GM19099 (cell line): ENCODE measurements around the gene MYLK.

Source experiments
- POLR2A ChIP-seq: IDR thresholded peaks from 3 replicates; pipeline ENCODE4 v1.6.1; 2011; ENCODE audit warnings: low read depth; ENCODE audit not compliant: insufficient read length; ENCODE audit errors: extremely low read depth

The MYLK gene

DNA sequence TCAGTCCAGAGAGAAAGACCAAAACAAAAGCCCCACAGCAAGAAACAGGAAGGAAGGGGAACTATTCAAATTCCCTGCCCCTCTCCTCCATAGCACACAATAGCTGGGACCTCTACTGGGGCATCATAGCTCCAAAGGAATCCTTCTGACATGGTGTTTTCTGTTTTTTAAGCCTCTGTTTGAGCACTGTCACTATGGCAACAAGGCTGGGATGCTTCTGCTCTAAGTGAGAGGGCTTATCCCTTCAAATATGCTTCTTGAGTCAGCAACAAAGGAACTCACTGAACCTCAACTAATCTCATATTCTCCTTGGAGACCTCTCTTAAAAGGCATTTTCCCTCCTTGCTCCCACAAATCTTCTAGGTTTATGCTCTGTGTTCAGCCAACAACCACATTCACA, 40.5 kb downstream of the MYLK start:
- no peak for TF ChIP-seq POLR2A

DNA sequence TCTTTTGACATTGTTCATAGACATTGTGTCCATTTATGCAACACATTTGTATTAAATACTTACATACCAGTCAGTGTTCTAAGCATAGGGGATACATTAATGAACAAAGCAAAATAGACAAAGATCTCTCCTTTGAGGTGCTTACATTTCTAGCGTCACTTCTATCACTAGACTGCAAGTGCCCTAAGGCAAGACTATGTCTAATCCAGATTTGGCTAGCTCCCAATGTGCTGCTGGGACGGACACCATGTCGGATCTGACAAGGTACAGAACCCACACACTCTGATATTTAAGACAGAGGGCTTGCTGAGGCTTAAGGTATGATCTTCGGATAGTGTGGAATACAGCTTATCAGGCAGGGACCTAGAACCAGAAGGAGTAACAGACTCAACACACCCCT, 41.4 kb downstream of the MYLK start:
- no peak for TF ChIP-seq POLR2A

DNA sequence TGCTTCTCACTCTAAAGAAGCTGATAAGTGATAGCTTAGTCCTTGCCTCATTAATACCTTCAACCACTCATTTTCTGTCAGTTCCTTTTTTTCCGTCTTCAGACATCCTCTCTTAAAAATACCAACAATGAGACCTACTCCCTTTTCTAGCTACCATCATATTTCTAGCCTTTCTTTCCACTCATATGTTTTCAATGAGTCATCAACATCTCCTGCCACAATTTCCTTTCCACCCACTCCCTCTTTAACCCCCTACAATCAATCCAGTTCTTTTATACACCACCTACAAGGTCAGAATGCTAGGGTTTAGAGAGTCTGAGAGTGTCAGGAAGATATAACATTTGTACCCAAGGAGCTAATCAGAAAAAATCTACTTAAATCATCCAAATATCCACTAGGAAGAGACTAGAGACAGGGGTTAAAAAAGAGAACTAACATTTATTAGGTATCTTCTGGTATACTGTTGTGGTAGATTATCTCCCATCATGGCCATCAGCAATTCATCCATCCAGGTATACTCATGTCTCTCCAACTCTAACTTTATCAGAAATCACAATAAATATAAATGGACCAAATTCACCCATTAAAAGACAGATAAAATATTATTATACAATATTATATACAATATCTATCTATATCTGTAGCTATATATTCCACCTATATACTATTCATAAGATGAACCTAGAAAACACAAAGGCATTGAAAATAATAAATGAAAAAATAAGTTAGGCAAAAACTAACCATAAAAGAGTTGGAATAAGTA, 42.5 kb downstream of the MYLK start:
- TF ChIP-seq POLR2A, result no peak

DNA sequence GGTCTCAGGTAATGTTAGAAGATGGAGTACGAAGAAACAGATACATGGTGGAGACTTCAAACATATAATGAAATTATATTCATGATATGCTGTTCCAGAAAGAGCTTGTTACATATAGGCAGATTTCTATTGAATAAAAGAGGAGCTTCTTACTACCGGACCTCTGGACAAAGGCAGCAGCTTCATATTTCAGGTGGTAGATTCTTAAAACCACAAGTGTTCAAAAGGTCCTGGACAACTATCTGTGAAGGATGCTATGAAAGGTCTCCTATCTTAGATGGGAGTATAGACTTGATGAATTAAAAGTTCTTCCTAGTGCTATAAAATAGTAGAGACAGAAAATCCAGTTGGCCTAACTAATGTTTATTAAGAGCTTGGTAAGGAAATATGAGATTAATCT, 43.2 kb downstream of the MYLK start:
- TF ChIP-seq POLR2A, result no peak

DNA sequence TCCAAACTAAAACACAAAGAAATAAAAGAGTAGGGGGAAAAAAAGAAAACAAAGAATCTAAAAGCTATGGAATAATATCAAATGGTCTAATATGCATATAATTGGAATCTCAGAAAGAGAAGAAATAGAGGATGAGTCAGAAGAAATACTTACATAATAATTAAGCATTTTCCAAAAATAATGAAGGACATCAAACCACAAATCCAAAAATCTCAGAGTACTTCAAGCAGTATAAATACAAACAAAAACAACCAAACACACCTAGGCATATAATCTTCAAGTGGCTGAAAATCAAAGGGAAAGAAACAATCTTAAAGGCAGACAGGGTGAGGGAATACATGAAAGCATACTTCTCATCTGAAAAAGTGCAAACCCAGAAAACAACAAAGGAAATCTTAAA, 46.3 kb downstream of the MYLK start:
- no peak for TF ChIP-seq POLR2A

DNA sequence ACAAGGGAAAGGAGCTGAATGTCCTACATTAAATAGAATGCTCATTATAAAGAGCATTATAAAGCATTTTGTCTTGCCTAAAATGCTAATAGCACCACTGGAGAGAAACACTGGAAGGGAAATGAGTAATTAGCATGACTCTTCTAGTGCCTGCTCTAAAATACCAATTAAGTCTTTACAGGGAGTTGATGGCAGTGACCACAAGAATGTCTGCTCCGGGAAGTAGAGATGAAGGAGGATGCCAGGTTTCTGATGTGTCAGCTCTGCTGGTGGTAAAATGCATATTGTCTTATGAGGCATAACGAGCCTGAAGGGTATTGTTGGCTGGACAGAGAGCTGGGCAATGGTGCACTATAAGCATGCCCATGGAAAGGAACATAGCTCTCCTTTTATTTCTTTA, 49.5 kb downstream of the MYLK start:
- TF ChIP-seq POLR2A, result no peak

DNA sequence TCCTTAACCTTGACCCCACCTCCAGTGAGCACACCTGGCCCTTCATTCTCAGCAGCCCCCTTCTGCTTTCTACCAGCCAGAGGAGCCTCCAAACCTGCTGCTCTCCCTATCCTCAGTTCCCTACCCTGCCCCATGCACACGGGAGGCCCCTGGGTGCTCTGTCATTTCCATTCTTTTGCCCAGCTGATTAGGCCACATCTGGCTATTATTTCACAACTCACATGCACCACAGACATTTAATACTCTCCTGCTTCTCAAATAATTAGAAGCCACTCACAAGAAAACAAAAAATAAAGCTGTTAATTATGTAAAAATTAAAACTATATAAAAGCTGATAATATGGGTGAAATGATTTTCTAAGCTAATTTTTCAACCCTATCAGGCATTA, 50.7 kb downstream of the MYLK start:
- no peak for TF ChIP-seq POLR2A

DNA sequence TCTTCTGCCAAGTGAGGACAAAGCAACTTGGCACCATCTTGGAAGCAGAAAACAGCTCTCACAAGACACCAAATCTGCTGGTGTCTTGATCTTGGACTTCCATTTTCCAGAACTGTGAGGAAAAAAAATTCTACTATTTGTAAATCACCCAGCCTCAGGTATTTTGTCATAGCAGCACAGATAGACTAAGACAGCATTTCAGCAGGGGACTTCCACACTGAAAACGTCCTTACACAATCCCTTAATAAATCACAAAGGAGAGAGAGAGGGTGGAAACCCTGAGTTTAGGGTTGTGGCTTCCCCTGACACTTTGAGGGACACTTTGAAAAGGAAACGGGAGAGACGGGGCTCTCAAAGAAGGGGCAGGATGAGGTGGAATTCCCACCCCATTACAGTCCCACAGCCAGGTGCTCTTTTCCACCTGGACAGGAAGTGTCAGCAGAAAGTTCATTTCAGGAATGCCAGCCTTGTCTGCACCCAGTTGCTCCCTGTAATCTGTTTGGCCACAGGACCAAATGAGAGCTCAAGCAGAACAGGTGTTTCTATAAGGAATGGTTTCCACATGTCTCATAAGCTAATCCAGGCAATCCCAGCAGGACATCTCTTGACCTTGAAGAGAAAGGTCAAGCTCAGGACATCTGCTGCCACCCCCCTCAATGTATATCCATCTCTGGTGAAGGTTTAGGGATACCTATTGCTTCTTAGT, 51.3 kb downstream of the MYLK start:
- no peak for TF ChIP-seq POLR2A

DNA sequence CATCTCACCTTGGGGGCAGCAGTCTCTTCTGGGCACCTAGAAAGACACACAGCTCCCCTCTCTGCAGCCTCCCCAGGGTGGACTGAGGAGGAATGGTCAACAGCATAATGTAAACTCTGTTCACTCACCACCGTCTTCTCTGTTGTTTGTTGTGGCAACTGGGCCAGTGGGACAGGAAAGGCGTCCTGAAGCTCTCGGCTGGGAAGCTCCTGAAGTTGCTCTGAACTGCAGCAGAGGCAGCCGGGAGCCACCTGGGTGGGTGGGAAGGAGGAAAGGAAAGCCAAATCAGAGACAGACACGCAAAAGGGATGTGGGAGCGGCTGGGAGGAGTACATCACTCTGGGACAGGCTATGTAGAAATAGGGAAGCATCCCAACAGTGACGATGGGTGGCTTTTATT, 52.7 kb downstream of the MYLK start:
- no peak for TF ChIP-seq POLR2A

DNA sequence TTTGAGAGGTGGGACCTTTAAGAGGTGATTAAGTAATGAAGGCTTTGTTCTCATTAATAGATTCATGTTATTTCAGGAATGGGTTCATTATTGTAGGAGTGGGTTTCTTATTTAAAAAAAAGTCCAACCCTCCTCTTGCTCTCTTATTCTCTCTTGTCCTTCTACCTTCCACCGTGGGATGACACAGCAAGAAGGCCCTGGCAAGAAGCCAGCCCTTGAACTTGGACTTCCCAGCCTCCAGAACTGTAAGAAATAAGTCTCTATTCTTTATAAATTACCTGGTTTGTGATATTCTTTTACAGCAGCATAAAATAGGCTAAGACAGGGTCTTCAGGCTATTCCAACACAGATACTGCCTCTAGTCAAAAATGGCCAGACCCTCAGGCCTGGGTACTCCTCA, 62.2 kb downstream of the MYLK start:
- no peak for TF ChIP-seq POLR2A

DNA sequence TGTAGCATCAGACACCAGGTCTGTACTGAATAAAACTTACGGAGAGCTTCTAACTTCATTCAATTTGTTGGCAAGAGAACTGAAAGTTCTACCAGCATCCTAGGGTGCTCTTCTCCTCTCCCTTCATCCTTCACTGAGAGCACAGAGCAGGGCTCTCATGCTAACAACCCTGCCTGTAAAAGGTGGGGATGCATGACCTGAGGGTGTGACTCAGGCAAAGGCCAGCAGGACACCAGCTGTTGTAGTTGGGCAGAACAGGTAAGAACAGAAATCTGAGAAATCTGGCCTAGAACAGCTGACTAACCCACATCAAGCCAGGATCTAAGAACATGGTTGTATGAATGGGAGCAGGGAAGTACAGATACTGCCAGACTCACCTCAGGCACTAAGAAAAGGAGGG, 64.2 kb downstream of the MYLK start:
- TF ChIP-seq POLR2A, result no peak

DNA sequence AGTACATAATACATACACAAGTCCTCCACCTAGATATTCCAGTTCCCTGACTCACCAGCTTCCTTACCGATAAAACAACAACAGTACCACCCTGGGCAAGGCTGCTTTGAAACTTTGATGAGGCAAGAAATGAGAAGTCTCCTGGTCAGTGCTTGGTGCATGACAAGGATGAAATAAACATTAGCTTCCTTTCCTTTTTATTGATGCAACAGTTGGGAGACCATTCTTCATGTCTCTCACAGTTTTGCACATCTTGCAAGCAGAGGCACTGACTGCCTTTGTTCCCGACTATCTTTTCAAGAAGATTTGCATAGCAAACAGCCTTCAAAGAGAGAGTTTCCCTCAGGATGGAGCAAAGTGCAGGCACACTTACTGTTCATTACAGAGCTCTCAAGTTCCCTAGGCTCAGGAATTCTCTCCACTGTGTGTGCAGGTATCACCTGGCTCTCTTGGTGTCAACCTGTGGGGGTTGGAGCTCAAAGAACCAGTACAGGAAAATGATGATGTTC, 65.2 kb downstream of the MYLK start:
- no peak for TF ChIP-seq POLR2A

DNA sequence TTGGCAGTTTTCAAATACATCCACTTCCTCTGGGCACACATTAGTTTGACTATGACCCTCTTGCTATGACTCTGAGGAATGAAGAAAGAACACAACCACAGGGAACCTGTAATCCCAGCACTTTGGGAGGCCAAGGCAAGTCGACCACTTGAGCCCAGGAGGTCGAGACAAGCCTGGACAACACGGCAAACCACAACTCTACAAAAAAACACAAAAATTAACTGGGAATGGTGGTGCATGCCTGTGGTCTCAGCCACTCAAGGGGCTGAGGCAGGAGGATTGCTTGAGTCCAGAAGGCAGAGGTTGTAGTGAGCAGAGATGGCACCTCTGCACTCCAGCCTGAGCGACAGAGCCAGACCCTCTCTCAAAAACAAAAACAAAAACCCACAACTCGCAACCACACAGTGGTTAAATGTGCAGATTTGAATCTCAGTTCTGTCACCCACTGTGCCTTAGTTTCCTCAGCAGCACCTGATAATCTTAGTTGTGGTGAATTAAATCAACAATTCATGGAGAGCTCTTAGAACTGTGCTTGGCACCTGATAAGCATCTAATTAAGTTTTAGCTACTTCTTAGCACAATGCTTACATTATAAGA, 65.7 kb downstream of the MYLK start:
- no peak for TF ChIP-seq POLR2A

DNA sequence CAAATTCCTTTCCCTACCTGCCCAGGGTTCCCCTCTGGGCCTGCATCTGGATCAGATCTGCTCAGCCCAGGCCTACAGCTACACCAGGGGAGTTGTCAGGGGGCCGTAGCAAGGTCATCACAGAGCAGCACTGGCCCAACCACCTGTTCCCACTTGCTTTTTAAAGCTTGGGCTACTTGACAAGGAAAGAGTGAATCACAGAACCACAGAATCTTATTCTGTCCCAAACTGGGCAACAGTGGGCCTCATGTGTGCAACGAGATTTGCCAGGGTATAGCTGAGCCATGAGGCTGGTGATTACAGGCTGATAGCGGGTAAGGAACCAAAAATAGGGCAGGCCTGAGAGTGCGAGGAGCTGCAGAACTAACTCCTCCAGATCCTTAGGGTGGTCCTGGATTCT, 66.7 kb downstream of the MYLK start:
- TF ChIP-seq POLR2A, result no peak

DNA sequence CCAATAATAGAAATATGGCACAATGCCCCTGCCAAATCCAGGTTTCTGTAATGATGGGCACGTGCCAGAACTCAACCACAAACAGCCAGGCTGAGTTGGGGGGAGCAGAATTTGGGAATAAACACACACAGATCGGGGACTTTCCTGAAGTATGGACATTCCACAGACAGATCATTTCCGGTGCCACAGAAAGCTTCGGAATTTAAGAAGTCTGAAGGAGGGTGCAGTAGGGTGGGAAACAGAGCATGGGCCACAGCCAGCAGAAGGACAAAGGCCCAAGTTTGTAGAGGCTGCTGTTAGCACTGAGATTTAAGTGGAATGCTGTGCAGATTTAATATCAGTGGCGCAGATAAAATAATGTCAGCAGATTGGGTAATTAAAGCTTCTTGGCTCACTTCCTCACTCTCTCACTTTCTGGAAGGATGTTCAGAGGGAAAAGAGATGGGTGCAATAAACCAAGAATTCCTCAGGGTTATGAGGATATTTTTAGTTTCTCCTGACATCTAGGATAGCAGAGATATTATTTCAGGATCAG, 67.4 kb downstream of the MYLK start:
- no peak for TF ChIP-seq POLR2A

DNA sequence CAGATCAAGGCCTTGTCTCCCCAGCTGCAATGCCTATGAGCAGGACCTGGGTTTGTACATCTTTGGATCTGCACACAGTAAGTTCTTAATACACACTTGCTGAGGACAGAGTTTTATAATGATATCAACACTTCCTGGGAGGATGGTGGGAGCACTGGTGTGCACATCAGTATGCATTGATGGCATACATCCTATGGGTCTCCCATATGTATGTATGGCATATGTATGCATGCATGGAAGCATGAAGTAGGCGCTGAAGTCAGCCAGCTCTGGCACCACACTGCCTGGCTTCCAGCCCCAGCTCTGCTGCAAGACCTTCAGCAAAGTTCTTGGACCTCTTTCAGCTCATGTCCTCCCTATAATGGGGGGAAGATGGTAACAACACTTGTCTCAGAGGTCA, 68.2 kb downstream of the MYLK start:
- TF ChIP-seq POLR2A, result no peak
